Measurements from ENCODE around the gene PALM.

- TF ChIP-seq CTCF (IDR thresholded peaks at IDR 0.05; ENCODE audit: low read length) (no peak), EZH2 (IDR thresholded peaks at IDR 0.05; ENCODE audit: borderline replicate concordance, low read length) (no peak)
These were observed 86.4 kb downstream of the PALM start for GRCh38 chr19:795073-795611.

All from OCI-LY1 (cell line).